CD14-positive monocyte (primary cell): ENCODE data around the gene ZDHHC19. TPM values are rescaled to one million over a fixed set of nuclear protein-coding genes. Genes with fewer than 3 reads are reported as not detected.

ENCODE experiments used
- DNase-seq, 3 donors: peaks; one replicate each; pipeline ENCODE4 v3.0.0-alpha.2; 2011 to 2022
- H2AFZ ChIP-seq: 2 replicates; pipeline ENCODE4 v1.6.0; 2012; ENCODE audit warnings: mild to moderate bottlenecking, low read depth, low read length, inconsistent platforms; ENCODE audit not compliant: insufficient read depth, poor library complexity, severe bottlenecking
- H3K27ac ChIP-seq, 2 donors: 1 replicate in 1 of 2; 2 replicates in 1 of 2; pipeline ENCODE4 v1.5.1; 2012 to 2013; ENCODE audit warnings: low read length in 2 of 2, control low read depth in 1 of 2, inconsistent platforms in 1 of 2, low read depth in 1 of 2, mild to moderate bottlenecking in 1 of 2
- H3K27me3 ChIP-seq, 2 donors: one replicate each; pipeline versions ENCODE4 v1.6.0 to v1.6.1; 2011 to 2013; ENCODE audit warnings: low read length in 2 of 2; ENCODE audit not compliant: control insufficient read depth in 2 of 2, insufficient read depth in 2 of 2
- H3K36me3 ChIP-seq, 2 donors: replicated peaks in 1 of 2; 1 replicate in 1 of 2; 2 replicates in 1 of 2; pipeline versions ENCODE4 v1.5.1 to v1.6.1; 2012 to 2013; ENCODE audit warnings: low read length in 2 of 2, control low read depth in 1 of 2, inconsistent platforms in 1 of 2, mild to moderate bottlenecking in 1 of 2; ENCODE audit not compliant: insufficient read depth in 2 of 2, control insufficient read depth in 1 of 2
- H3K4me1 ChIP-seq, 2 donors: 1 replicate in 1 of 2; 2 replicates in 1 of 2; pipeline versions ENCODE4 v1.5.1 to v1.6.1; 2012 to 2013; ENCODE audit warnings: low read length in 2 of 2, control low read depth in 1 of 2, inconsistent platforms in 1 of 2, mild to moderate bottlenecking in 1 of 2, moderate library complexity in 1 of 2; ENCODE audit not compliant: insufficient read depth in 2 of 2, control insufficient read depth in 1 of 2
- H3K4me2 ChIP-seq: replicated peaks from 2 replicates; pipeline ENCODE3; 2012; ENCODE audit warnings: low read length, moderate library complexity, mild to moderate bottlenecking; ENCODE audit not compliant: poor library complexity, severe bottlenecking; ENCODE audit errors: extremely low read depth
- H3K4me3 ChIP-seq, 3 experiments: fragments of 200-600 bp in 1 of 3; sonication (generic) in 1 of 3; replicated peaks in 1 of 3; 1 replicate in 2 of 3; 2 replicates in 1 of 3; pipeline ENCODE4 v1.5.1; 2011 to 2013; ENCODE audit warnings: low read length in 3 of 3, mild to moderate bottlenecking in 3 of 3, control low read depth in 2 of 3, low read depth in 2 of 3, inconsistent platforms in 1 of 3, moderate library complexity in 1 of 3
- H3K79me2 ChIP-seq: 2 replicates; pipeline ENCODE4 v1.6.0; 2012; ENCODE audit warnings: mild to moderate bottlenecking, control low read depth, inconsistent platforms, low read length, moderate library complexity; ENCODE audit not compliant: insufficient read depth
- H3K9ac ChIP-seq: 2 replicates; pipeline ENCODE4 v1.6.0; 2017; ENCODE audit warnings: low read length, mild to moderate bottlenecking; ENCODE audit not compliant: insufficient read depth, poor library complexity, severe bottlenecking
- H3K9me3 ChIP-seq, 2 donors: replicated peaks in 1 of 2; 1 replicate in 1 of 2; 2 replicates in 1 of 2; pipeline versions ENCODE4 v1.5.1 to v1.6.1; 2012 to 2013; ENCODE audit warnings: low read length in 2 of 2, control low read depth in 1 of 2; ENCODE audit not compliant: control insufficient read depth in 1 of 2, insufficient read depth in 1 of 2
- H4K20me1 ChIP-seq: 2 replicates; pipeline ENCODE4 v1.6.0; 2012; ENCODE audit warnings: mild to moderate bottlenecking, low read length, control low read depth, moderate library complexity; ENCODE audit not compliant: insufficient read depth
- H3K27ac Mint-ChIP-seq, 7 donors: one replicate each; pipeline ENCODE4 v1.8.0; 2020; ENCODE audit warnings: mild to moderate bottlenecking in 7 of 7, mixed read lengths in 7 of 7, moderate library complexity in 6 of 7, inconsistent platforms in 2 of 7
- H3K27me3 Mint-ChIP-seq, 3 donors: one replicate each; pipeline ENCODE4 v1.8.0; 2021 to 2022; ENCODE audit warnings: low read depth in 3 of 3, mild to moderate bottlenecking in 3 of 3, mixed read lengths in 3 of 3, moderate library complexity in 3 of 3, inconsistent platforms in 1 of 3
- H3K36me3 Mint-ChIP-seq, 2 donors: one replicate each; pipeline ENCODE4 v1.8.0; 2020; ENCODE audit warnings: mixed read lengths in 2 of 2, inconsistent platforms in 1 of 2, mild to moderate bottlenecking in 1 of 2
- H3K4me1 Mint-ChIP-seq: one replicate; pipeline ENCODE4 v1.8.0; 2020; ENCODE audit warnings: mild to moderate bottlenecking, mixed read lengths
- H3K4me3 Mint-ChIP-seq, 2 donors: one replicate each; pipeline ENCODE4 v1.8.0; 2020; ENCODE audit warnings: mild to moderate bottlenecking in 2 of 2, mixed read lengths in 2 of 2, moderate library complexity in 1 of 2
- H3K9me3 Mint-ChIP-seq, 7 donors: one replicate each; pipeline ENCODE4 v1.8.0; 2020 to 2022; ENCODE audit warnings: mixed read lengths in 7 of 7, mild to moderate bottlenecking in 6 of 7, moderate library complexity in 6 of 7, inconsistent platforms in 2 of 7
- WGBS: methylation state at CpG from one replicate; pipeline ENCODE4 v1.1.5; 2013; ENCODE audit warnings: missing lambda C conversion rate; ENCODE audit not compliant: insufficient coverage; 5-methylcytosine and 5-hydroxymethylcytosine counted together
- intact Hi-C, 2 donors: fragments of 100-400 bp; cut with micrococcal nuclease; formaldehyde crosslinking; loops; one replicate each; pipeline versions ENCODE4 v1.15.0 to v1.15.1; 2023
- polyA plus RNA-seq, 3 donors: library from polyadenylated mRNA; depleted of rRNA in 1 of 3; unstranded in 2 of 3; stranded (reverse) in 1 of 3; fragments of 300-500 nt in 2 of 3; fragments of >200 nt in 1 of 3; fragmentation: Illumina TruSeq in 2 of 3; gene quantifications; 1 replicate in 2 of 3; 2 replicates in 1 of 3; pipeline ENCODE4 v1.2.3, GENCODE V29; 2012 to 2021
- TF ChIP-seq, protein P1 (sequence below): fragments of 200-600 bp; IDR thresholded peaks from one replicate; pipeline ENCODE4 v1.8.0; 2022; ENCODE audit warnings: antibody characterized with exemption, mild to moderate bottlenecking

The ZDHHC19 gene
- polyA plus RNA-seq, 3 donors = not detected

GRCh38 chr3:196194542-196194915, 16.7 kb downstream of the ZDHHC19 start:
- no peak for DNase-seq
- Mint-ChIP-seq H3K4me1 (peaks cover 45% of the 10 kb centered on the region), H3K36me3 (peaks cover 0 to 4% of the 10 kb centered on the region in 2 donors), H3K9me3 (peaks cover 0 to 2% (median 0%) of the 10 kb centered on the region in 7 donors), H3K27ac (peak overlapping the region; percentile 70 to 98 (median 78)), H3K4me3 (no peak overlapping the region), H3K27me3 (peaks cover 1 to 4% (median 3%) of the 10 kb centered on the region in 3 donors)
- intact Hi-C loops = loop anchor here (5.0 kb wide), 2 partner anchors 37 to 42 kb away; no protein-coding TSS in a partner anchor
- peak overlapping the region; percentile 77 for H3K9ac ChIP-seq
- H3K4me1 ChIP-seq = peaks cover 44 to 50% of the 10 kb centered on the region in 2 donors
- no peaks in the 10 kb centered on the region for H3K36me3 ChIP-seq
- peak overlapping the region; percentile 42 for H3K4me2 ChIP-seq
- H4K20me1 ChIP-seq = no peaks in the 10 kb centered on the region
- peak overlapping the region; percentile 84 for H2AFZ ChIP-seq
- H3K4me3 ChIP-seq = peak overlapping the region in 1 of 3 experiments; percentile 20
- H3K79me2 ChIP-seq = no peaks in the 10 kb centered on the region
- TF ChIP-seq, protein P1, sequence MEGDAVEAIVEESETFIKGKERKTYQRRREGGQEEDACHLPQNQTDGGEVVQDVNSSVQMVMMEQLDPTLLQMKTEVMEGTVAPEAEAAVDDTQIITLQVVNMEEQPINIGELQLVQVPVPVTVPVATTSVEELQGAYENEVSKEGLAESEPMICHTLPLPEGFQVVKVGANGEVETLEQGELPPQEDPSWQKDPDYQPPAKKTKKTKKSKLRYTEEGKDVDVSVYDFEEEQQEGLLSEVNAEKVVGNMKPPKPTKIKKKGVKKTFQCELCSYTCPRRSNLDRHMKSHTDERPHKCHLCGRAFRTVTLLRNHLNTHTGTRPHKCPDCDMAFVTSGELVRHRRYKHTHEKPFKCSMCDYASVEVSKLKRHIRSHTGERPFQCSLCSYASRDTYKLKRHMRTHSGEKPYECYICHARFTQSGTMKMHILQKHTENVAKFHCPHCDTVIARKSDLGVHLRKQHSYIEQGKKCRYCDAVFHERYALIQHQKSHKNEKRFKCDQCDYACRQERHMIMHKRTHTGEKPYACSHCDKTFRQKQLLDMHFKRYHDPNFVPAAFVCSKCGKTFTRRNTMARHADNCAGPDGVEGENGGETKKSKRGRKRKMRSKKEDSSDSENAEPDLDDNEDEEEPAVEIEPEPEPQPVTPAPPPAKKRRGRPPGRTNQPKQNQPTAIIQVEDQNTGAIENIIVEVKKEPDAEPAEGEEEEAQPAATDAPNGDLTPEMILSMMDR = no peak
- H3K27ac ChIP-seq = peak overlapping the region; percentile 96 to 99
- H3K9me3 ChIP-seq = no peaks in the 10 kb centered on the region
- no peaks in the 10 kb centered on the region for H3K27me3 ChIP-seq
- WGBS = 71% methylated on average over 3 of the region's 5 CpGs

GRCh38 chr3:196193736-196194541, 17.3 kb downstream of the ZDHHC19 start:
- peak overlapping the region; percentile 42 for H3K4me2 ChIP-seq
- intact Hi-C loops = loop anchor here (2.0 to 5.0 kb wide), 3 partner anchors 15 to 42 kb away; no protein-coding TSS in a partner anchor

More at GRCh38 chr3:196193736-196194541, 17.3 kb downstream of the ZDHHC19 start:
- H3K27ac ChIP-seq = peak overlapping the region; percentile 96 to 99
- Mint-ChIP-seq H3K9me3 (peaks cover 0 to 2% (median 0%) of the 10 kb centered on the region in 7 donors), H3K4me3 (no peak overlapping the region), H3K27ac (peak overlapping the region; percentile 98 to 100 (median 99)), H3K27me3 (peaks cover 0 to 4% (median 4%) of the 10 kb centered on the region in 3 donors), H3K36me3 (peaks cover 0 to 4% of the 10 kb centered on the region in 2 donors), H3K4me1 (peaks cover 49% of the 10 kb centered on the region)
- H3K36me3 ChIP-seq = no peaks in the 10 kb centered on the region
- H3K4me3 ChIP-seq = peak overlapping the region in 1 of 3 experiments; percentile 20
- H3K27me3 ChIP-seq = no peaks in the 10 kb centered on the region
- 52% methylated on average over 8 of the region's 13 CpGs for WGBS
- peak overlapping the region; percentile 84 for H2AFZ ChIP-seq
- H3K9me3 ChIP-seq = no peaks in the 10 kb centered on the region
- peak overlapping the region; percentile 77 for H3K9ac ChIP-seq
- TF ChIP-seq, protein P1 = no peak
- DNase-seq = peak; percentile 85 to 91 (median 87)
- H3K4me1 ChIP-seq = peaks cover 44 to 50% of the 10 kb centered on the region in 2 donors
- H4K20me1 ChIP-seq = no peaks in the 10 kb centered on the region
- no peaks in the 10 kb centered on the region for H3K79me2 ChIP-seq
